HepG2 (cell line): ENCODE data around the gene THSD8. TPM values are rescaled to one million over a fixed set of nuclear protein-coding genes. Genes with fewer than 3 reads are reported as not detected.
A peak's percentile ranks its signal among the peaks of the same experiment; 100 is the strongest.

Experiments used
- BRD4 ChIP-seq: sonication (generic); formaldehyde crosslinking; IDR thresholded peaks from 2 replicates; pipeline ENCODE4 v1.4.0; 2020; ENCODE audit warnings: missing genetic modification reagents
- CREB1 ChIP-seq, 2 experiments: fragments of 450-650 bp in 1 of 2; IDR thresholded peaks; 2 replicates each; pipeline ENCODE4 v1.6.1; 2016 to 2017; ENCODE audit warnings: control low read depth in 1 of 2, mild to moderate bottlenecking in 1 of 2, missing compliant biosample characterization in 1 of 2, missing genetic modification characterization in 1 of 2
- FOXA3 ChIP-seq: IDR thresholded peaks from 2 replicates; pipeline ENCODE4 v1.6.1; 2016; ENCODE audit warnings: missing genetic modification reagents, missing compliant biosample characterization
- KLF16 ChIP-seq, 2 experiments: sonication (generic) in 1 of 2; formaldehyde crosslinking in 1 of 2; IDR thresholded peaks; 2 replicates each; pipeline versions ENCODE4 v1.6.1 to v1.8.0; 2016 to 2023; ENCODE audit warnings: missing genetic modification reagents in 2 of 2, missing compliant biosample characterization in 1 of 2
- NFATC3 ChIP-seq: sonication (generic); formaldehyde crosslinking; IDR thresholded peaks from 2 replicates; pipeline ENCODE4 v1.5.1; 2020; ENCODE audit warnings: mild to moderate bottlenecking, missing genetic modification reagents
- SOX13 ChIP-seq, 3 experiments: fragments of 450-650 bp in 1 of 3; sonication (generic) in 1 of 3; formaldehyde crosslinking in 1 of 3; IDR thresholded peaks in 2 of 3; conservative IDR thresholded peaks in 1 of 3; 2 replicates each; pipeline versions ENCODE4 v1.5.0 to v1.6.1; 2016 to 2020; ENCODE audit warnings: antibody characterized with exemption in 1 of 3, mild to moderate bottlenecking in 1 of 3, missing compliant biosample characterization in 1 of 3, missing genetic modification reagents in 1 of 3, moderate library complexity in 1 of 3
- ZNF263 ChIP-seq: sonication (generic); formaldehyde crosslinking; IDR thresholded peaks from 2 replicates; pipeline ENCODE4 v1.4.0; 2020; ENCODE audit warnings: missing genetic modification reagents
- ZNF737 ChIP-seq: sonication (generic); formaldehyde crosslinking; IDR thresholded peaks from 2 replicates; pipeline ENCODE4 v1.5.0; 2020; ENCODE audit warnings: missing genetic modification reagents, mild to moderate bottlenecking, borderline replicate concordance
- polyA plus RNA-seq, 8 experiments: library from polyadenylated mRNA; depleted of rRNA in 3 of 8; stranded (reverse) in 7 of 8; unstranded in 1 of 8; fragments of >200 nt; fragmentation: Illumina TruSeq in 4 of 8; extraction: Trizol in 4 of 8; gene quantifications; 2 replicates each; pipeline versions ENCODE4 v1.2.1 to v1.2.3, GENCODE V29; 2011 to 2016; ENCODE audit warnings: low read depth in 4 of 8, missing spikeins in 1 of 8, mixed read lengths in 1 of 8; ENCODE audit not compliant: insufficient read depth in 1 of 8
- total RNA-seq, 5 experiments: library from RNA; depleted of rRNA; stranded (reverse); fragments of >200 nt; fragmentation: Illumina TruSeq; extraction: Trizol; gene quantifications; 2 replicates each; pipeline ENCODE4 v1.2.3, GENCODE V29; 2016; ENCODE audit warnings: low read depth in 1 of 5
- TF ChIP-seq, protein P1 (sequence below): sonication (generic); formaldehyde crosslinking; IDR thresholded peaks from 2 replicates; pipeline ENCODE4 v1.4.0; 2020; ENCODE audit warnings: mild to moderate bottlenecking, missing genetic modification reagents
- TF ChIP-seq, protein P2 (sequence below): IDR thresholded peaks from 2 replicates; pipeline ENCODE4 v1.6.1; 2012; ENCODE audit warnings: low read depth, low read length, improper control_type of control experiment
- TF ChIP-seq, protein P3 (sequence below): sonication (generic); formaldehyde crosslinking; IDR thresholded peaks from 2 replicates; pipeline ENCODE4 v1.4.0; 2020; ENCODE audit warnings: low read depth, missing genetic modification reagents
- TF ChIP-seq, protein P4 (sequence below): sonication (generic); formaldehyde crosslinking; IDR thresholded peaks from 2 replicates; pipeline ENCODE4 v1.4.0; 2020; ENCODE audit warnings: missing genetic modification reagents, mild to moderate bottlenecking, borderline replicate concordance

The THSD8 gene
- total and polyA plus RNA-seq, 2 of the 13 experiments (the other 11 are each of a cell fraction or from before 2014, with no cell fraction given): 4.8 to 14.9 TPM

DNA sequence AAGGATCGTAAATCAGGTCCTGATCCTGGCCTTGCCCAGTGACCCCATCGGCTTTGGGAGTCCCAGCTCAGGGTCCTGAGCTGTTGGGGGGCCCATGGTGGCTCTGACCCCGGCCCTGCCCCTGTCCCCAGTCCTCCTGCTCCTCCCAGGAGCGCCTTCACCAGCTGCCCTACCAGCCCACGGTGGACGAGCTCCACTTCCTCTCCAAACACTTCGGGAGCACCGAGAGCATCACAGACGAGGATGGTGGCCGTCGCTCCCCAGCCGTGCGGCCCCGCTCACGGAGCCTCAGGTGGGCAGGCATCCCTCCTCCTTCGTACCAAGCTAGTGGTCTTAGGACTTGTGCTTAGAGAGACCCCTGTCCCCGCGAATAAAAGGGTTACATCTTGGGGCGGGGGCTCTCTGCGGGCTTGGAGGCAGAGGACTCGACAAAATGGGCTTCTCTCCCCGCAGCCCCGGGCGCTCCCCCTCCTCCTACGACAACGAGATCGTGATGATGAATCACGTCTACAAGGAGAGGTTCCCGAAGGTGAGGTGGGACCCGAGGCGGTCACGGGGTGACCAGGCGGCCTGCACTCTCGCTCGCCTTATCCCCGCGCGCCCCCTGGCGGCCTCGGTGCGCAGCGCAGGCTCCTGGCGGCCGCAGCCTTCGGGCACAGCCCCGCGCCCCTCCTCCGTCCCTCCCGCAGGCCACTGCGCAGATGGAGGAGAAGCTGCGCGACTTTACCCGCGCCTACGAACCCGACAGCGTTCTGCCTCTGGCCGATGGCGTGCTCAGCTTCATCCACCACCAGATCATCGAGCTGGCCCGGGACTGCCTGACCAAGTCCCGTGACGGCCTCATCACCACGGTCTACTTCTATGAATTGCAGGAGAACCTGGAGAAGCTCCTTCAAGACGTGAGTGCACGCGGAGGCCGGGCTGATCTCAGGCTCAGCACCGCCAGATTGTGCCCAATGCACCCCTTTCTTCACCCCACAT is 45.6 kb downstream of the THSD8 start (continued):
- TF ChIP-seq, protein P1, sequence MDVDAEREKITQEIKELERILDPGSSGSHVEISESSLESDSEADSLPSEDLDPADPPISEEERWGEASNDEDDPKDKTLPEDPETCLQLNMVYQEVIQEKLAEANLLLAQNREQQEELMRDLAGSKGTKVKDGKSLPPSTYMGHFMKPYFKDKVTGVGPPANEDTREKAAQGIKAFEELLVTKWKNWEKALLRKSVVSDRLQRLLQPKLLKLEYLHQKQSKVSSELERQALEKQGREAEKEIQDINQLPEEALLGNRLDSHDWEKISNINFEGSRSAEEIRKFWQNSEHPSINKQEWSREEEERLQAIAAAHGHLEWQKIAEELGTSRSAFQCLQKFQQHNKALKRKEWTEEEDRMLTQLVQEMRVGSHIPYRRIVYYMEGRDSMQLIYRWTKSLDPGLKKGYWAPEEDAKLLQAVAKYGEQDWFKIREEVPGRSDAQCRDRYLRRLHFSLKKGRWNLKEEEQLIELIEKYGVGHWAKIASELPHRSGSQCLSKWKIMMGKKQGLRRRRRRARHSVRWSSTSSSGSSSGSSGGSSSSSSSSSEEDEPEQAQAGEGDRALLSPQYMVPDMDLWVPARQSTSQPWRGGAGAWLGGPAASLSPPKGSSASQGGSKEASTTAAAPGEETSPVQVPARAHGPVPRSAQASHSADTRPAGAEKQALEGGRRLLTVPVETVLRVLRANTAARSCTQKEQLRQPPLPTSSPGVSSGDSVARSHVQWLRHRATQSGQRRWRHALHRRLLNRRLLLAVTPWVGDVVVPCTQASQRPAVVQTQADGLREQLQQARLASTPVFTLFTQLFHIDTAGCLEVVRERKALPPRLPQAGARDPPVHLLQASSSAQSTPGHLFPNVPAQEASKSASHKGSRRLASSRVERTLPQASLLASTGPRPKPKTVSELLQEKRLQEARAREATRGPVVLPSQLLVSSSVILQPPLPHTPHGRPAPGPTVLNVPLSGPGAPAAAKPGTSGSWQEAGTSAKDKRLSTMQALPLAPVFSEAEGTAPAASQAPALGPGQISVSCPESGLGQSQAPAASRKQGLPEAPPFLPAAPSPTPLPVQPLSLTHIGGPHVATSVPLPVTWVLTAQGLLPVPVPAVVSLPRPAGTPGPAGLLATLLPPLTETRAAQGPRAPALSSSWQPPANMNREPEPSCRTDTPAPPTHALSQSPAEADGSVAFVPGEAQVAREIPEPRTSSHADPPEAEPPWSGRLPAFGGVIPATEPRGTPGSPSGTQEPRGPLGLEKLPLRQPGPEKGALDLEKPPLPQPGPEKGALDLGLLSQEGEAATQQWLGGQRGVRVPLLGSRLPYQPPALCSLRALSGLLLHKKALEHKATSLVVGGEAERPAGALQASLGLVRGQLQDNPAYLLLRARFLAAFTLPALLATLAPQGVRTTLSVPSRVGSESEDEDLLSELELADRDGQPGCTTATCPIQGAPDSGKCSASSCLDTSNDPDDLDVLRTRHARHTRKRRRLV (CRISPR knock-in tag): no peak
- TF ChIP-seq KLF16 (CRISPR knock-in tag; IDR thresholded peaks at IDR 0.05): peak in 1 of 2 experiments; percentile 64; a peak in 1 of 4 replicates
- TF ChIP-seq BRD4 (CRISPR knock-in tag): no peak
- no peak for TF ChIP-seq CREB1 (IDR thresholded peaks at IDR 0.05)
- TF ChIP-seq CREB1 (CRISPR knock-in tag; IDR thresholded peaks at IDR 0.05): no peak
- no peak for TF ChIP-seq ZNF737 (CRISPR knock-in tag)
- TF ChIP-seq, protein P2, sequence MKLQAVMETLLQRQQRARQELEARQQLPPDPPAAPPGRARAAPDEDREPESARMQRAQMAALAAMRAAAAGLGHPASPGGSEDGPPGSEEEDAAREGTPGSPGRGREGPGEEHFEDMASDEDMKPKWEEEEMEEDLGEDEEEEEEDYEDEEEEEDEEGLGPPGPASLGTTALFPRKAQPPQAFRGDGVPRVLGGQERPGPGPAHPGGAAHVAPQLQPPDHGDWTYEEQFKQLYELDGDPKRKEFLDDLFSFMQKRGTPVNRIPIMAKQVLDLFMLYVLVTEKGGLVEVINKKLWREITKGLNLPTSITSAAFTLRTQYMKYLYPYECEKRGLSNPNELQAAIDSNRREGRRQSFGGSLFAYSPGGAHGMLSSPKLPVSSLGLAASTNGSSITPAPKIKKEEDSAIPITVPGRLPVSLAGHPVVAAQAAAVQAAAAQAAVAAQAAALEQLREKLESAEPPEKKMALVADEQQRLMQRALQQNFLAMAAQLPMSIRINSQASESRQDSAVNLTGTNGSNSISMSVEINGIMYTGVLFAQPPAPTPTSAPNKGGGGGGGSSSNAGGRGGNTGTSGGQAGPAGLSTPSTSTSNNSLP: no peak
- peak; percentile 20; the same call in 1 of the 2 replicates for TF ChIP-seq ZNF263 (CRISPR knock-in tag)
- TF ChIP-seq, protein P3, sequence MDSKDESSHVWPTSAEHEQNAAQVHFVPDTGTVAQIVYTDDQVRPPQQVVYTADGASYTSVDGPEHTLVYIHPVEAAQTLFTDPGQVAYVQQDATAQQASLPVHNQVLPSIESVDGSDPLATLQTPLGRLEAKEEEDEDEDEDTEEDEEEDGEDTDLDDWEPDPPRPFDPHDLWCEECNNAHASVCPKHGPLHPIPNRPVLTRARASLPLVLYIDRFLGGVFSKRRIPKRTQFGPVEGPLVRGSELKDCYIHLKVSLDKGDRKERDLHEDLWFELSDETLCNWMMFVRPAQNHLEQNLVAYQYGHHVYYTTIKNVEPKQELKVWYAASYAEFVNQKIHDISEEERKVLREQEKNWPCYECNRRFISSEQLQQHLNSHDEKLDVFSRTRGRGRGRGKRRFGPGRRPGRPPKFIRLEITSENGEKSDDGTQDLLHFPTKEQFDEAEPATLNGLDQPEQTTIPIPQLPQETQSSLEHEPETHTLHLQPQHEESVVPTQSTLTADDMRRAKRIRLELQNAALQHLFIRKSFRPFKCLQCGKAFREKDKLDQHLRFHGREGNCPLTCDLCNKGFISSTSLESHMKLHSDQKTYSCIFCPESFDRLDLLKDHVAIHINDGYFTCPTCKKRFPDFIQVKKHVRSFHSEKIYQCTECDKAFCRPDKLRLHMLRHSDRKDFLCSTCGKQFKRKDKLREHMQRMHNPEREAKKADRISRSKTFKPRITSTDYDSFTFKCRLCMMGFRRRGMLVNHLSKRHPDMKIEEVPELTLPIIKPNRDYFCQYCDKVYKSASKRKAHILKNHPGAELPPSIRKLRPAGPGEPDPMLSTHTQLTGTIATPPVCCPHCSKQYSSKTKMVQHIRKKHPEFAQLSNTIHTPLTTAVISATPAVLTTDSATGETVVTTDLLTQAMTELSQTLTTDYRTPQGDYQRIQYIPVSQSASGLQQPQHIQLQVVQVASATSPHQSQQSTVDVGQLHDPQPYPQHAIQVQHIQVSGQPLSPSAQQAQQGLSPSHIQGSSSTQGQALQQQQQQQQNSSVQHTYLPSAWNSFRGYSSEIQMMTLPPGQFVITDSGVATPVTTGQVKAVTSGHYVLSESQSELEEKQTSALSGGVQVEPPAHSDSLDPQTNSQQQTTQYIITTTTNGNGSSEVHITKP (CRISPR knock-in tag): no peak
- TF ChIP-seq FOXA3 (CRISPR knock-in tag): no peak
- TF ChIP-seq, protein P4, sequence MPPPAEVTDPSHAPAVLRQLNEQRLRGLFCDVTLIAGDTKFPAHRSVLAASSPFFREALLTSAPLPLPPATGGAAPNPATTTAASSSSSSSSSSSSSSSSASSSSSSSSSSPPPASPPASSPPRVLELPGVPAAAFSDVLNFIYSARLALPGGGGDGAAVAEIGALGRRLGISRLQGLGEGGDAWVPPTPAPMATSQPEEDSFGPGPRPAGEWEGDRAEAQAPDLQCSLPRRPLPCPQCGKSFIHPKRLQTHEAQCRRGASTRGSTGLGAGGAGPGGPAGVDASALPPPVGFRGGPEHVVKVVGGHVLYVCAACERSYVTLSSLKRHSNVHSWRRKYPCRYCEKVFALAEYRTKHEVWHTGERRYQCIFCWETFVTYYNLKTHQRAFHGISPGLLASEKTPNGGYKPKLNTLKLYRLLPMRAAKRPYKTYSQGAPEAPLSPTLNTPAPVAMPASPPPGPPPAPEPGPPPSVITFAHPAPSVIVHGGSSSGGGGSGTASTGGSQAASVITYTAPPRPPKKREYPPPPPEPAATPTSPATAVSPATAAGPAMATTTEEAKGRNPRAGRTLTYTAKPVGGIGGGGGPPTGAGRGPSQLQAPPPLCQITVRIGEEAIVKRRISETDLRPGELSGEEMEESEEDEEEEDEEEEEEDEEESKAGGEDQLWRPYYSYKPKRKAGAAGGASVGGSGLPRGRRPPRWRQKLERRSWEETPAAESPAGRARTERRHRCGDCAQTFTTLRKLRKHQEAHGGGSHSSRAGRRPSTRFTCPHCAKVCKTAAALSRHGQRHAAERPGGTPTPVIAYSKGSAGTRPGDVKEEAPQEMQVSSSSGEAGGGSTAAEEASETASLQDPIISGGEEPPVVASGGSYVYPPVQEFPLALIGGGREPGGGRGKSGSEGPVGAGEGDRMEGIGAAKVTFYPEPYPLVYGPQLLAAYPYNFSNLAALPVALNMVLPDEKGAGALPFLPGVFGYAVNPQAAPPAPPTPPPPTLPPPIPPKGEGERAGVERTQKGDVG (CRISPR knock-in tag): peak; percentile 56; the same call in 1 of the 2 replicates
- TF ChIP-seq SOX13 (IDR thresholded peaks at IDR 0.05): no peak
- no peak for TF ChIP-seq SOX13 (CRISPR knock-in tag; conservative IDR thresholded peaks at IDR 0.05 in 1 of 2, IDR thresholded peaks at IDR 0.05 in 1 of 2)
- TF ChIP-seq NFATC3 (CRISPR knock-in tag): no peak
